NCI-H1105 (cell line): ENCODE data around the gene COCH.
"Not testable (repeated sequence)": the region's sequence is repeated elsewhere in the genome, so short reads cannot be mapped to it uniquely, and the experiment has no call there.

ENCODE experiments used
- DNase-seq: peaks from one replicate; lab custom pipeline; 2025; lab: John Stamatoyannopoulos, UW

The COCH gene

GRCh38 chr14:30925254-30925653 lies 50.9 kb downstream of the COCH start:
- no peak for DNase-seq

GRCh38 chr14:30928462-30928861 lies 54.1 kb downstream of the COCH start:
- no peak for DNase-seq

DNA sequence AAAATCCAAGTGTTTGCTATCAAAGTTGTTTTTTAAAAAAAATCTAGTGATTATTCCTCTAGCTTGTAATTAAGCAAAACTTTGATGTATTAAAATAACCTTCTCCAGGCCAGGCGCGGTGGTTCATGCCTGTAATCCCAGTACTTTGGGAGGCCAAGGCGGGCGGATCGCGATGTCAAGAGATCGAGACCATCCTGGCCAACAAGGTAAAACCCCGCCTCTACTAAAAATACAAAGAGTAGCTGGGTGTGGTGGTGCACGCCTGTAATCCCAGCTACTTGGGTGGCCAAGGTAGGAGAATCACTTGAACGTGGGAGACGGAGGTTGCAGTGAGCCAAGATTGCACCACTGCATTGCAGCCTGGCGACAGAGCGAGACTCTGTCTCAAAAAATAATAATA lies 59.6 kb downstream of the COCH start:
- DNase-seq, result not testable (repeated sequence)

DNA sequence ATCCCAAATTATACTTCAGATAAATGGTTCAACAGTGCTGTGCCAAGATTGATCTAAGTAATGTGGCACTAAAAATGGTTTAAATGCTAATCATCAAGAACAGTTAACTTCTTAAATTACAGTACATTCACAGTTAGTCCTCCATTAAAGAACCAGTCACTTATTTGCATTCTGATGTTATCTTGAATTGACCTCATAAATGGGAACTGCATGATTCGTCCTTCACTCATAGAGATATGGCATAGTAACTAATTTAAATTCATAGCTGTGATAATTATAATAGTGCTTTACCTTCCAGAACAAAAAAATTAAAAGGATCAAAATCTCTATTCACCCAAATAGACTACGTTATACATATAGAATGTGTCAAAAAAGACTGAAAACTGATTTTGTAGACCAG lies 61.1 kb downstream of the COCH start:
- no peak for DNase-seq

DNA sequence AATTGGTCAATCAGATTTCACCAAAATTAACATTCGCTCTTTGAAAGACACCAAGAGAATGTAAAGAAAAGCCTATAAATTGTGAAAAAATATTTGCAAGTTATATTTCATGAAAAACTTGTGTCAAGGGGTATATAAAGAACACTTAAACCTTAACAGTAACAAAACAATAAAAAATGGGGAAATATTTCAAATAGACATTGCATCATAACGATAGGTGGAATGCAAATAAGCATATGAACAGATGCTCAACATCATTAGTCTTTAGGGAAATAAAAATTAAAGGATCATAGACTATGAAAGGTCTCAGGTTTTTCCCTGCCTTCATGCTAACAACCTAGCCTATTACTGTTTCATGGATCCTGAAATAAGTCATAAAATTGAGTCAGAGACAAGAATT lies 64.3 kb downstream of the COCH start:
- DNase-seq, result no peak
